Umbilical cord (tissue), 2 donors: ENCODE results near the gene DMWD. TPM values are rescaled to one million over a fixed set of nuclear protein-coding genes. Genes with fewer than 3 reads are reported as not detected.
"Not testable (repeated sequence)": the region's sequence is repeated elsewhere in the genome, so short reads cannot be mapped to it uniquely, and the experiment has no call there.

Experiments used
- DNase-seq: peaks from one replicate; pipeline ENCODE4 v3.0.0-alpha.2; 2015; ENCODE audit warnings: low spot score
- total RNA-seq: library from RNA; depleted of rRNA; stranded (reverse); fragments of >200 nt; gene quantifications from one replicate; pipeline ENCODE4 v1.2.3, GENCODE V29; 2014; ENCODE audit warnings: low replicate concordance; ENCODE audit not compliant: insufficient read depth

Gene DMWD
- total RNA-seq, 1 donor from 2014 or later = 23.8 TPM

GRCh38 chr19:45816236-45817009, 23.8 kb upstream of the DMWD start:
- DNase-seq = no peak

- DNase-seq = peak; percentile 66
Measured at GRCh38 chr19:45815481-45816216, 23.0 kb upstream of the DMWD start.

- no peak for DNase-seq
Measured at GRCh38 chr19:45814851-45815480, 22.3 kb upstream of the DMWD start, which contains the start of gene RSPH6A. RSPH6A (minus strand) TSS chr19:45815308; CDS start chr19:45815176, 132 bp downstream.

GRCh38 chr19:45814166-45814780, 21.6 kb upstream of the DMWD start:
- DNase-seq = no peak

- DNase-seq = no peak
Measured at GRCh38 chr19:45812297-45812696, 19.7 kb upstream of the DMWD start.

DNA sequence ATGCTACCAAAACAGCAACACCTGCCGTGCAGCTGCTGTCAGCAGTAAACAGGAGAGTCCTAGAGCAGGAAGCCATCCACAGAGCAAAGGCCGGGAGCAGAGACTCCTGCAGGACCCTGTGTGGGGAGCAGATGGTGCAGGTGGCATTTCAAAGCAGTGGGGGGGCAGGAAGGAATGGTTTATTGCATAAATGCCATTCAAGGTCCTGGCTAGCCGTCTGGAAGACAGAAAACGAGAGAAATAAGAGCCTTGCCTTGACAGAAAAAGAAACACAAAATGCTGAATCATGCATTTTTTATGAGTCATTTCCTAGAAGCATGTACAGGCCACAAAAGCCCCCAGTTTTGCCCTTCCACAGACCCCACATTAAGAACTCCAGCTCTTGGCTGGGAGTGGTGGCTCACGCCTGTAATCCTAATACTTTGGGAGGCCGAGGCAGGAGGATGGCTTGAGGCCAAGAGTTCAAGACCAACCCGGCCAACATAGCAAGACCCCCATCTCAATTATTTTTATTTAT, 17.1 kb upstream of the DMWD start:
- DNase-seq = peak; percentile 38

DNA sequence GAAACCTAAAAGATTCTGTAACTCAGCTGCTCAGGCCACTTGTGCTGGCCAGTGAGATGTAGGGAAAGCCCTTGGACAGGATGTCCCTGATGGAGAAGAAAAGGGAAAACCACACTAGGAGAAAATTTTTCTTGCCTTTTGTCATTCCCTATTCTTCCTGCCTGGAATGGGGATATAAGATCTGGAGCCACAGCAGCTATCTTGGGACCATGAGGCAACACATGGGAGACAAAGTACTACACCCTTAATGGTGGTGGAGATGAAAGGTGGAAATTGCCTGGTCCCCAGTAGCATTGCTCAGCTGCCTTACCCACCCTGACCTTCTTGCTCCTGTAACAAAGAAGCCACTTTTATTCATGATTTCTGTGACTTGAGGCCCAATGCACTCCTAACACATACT, 13.1 kb upstream of the DMWD start:
- DNase-seq = no peak

GRCh38 chr19:45804959-45805230, 12.2 kb upstream of the DMWD start:
- DNase-seq = no peak

DNA sequence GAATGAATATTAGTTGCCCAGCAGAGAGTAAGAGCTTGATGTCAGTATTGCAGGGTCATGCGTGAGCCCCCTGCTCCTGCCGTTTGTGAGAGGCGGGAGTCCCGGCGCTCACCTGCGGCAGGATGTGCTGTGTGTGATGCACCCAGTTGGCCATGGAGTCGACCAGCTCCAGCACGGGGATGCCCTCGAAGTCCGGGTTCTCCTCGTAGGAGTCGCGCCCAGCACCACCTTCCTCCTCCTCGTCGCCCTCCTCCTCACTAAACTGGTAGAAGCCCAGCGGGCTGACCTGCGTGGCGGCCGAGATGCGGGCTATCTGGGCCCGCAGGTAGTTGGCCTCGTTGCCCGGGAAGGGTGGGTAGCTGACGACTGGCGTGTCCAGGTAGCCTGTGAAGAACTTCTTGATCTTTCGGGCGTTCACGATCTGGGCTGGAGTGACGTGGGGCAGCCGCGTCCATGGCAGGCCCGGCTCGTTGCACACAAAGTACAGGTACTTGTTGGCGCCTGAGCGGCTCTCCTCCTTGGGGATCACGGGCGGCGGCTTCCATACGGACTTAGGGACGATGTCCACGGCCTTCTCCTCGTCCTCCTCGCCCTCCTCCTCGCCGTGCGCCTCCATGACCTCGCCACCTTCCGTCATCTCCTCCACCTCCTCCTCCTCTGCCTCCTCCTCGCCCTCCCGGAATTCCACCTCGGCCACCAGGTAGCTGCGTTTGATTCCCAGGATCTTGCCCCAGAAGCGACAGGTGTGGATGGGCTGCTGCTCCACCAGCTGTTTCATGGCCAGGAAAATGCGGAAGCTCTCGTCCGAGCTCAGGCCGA, 11.7 kb upstream of the DMWD start:
- DNase-seq = no peak

DNA sequence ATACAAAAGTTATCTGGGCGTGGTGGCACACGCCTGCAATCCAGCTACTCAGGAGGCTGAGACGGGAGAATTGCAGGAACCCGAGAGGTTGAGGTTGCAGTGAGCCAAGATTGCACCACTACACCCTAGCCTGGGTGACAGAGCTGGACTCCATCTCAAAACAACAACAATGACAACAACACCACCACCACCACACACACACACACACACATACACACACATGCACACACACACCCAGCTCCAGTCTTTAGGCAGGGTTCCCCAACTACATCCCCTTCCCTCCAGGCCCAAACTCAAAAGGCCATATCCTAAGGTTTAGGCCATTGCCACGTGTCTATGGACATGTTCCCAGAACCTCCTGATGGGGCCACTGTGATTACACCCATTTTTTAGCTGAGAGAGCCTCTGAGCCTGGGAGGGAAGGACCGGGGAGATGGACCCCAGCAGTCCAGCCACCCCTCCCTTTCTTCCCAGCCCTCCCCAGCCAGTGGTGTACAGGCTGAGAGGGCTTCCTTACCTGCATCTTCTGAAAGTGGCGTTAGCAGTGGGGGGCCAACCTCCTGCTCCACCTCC, 9.0 kb upstream of the DMWD start:
- DNase-seq = no peak

GRCh38 chr19:45800070-45800553, 7.5 kb upstream of the DMWD start:
- no peak for DNase-seq

- not testable (repeated sequence) for DNase-seq
Measured at GRCh38 chr19:45799541-45799940, 6.9 kb upstream of the DMWD start.

DNA sequence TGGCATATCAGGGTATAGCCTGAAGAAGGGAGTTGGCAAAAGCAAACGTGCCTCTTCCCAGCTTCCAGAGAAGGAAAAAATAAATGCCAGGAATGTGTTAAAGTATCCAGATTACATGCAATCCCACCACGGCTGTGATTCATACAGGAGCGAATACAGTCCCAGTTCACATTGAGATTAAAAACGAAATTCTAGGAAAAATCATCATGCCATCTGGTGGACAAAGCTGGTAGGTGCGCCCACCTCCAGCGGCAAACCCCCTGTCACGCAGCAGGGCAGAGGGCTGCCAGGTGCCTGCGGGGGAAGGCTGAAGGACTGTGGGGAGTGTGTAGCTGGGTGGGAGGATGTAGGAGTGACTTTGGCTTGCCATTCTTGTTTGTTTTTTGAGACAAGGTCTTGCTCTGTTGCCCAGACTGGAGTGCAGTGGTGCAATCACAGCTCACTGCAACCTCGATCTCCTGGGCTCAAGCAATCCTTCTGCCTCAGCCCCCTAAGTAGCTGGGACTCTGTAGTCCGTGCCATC, 6.4 kb upstream of the DMWD start:
- peak; percentile 79 for DNase-seq

DNA sequence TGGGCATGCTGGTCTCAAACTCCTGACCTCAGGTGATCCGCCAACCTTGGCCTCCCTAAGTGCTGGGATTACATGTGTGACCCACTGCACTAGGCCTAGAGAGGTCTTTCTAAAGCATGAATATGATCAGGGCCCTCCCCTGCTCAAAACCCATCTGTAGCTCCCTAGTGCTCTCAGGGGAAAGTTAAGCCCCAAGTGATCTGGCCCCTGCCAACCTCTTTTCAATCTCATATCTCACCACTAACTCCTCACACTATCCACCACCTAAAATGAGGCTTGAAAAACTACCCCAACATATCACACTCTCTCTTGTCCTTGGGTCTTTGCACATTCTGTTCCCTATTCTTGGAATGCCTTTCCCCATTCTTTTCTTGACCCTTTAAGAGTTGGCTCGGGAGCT, 2.0 kb upstream of the DMWD start:
- no peak for DNase-seq

DNA sequence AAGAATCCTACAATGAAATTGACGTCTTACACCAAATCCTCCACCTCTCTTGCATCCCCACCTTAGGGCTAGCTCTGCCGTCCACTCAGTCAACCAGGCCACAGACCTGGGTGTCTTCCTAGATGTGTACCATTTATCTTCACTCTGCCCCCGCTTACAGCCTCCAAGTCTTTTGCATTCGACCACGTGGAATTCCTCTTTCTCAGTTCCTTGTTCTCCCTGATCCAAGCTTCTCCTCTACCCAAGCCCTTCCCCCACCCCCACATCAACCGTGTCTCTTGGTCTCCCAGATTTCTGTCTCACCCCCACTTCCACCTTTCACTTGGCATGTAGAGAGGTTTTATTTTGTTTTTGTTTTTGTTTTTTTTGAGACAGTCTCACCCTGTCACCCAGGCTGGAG, 1.2 kb upstream of the DMWD start:
- no peak for DNase-seq

GRCh38 chr19:45793178-45793564, 526 bp upstream of the DMWD start:
- no peak for DNase-seq

GRCh38 chr19:45791744-45792469, 738 bp downstream of the DMWD start:
- no peak for DNase-seq

GRCh38 chr19:45790942-45791341, 1.7 kb downstream of the DMWD start:
- DNase-seq = no peak

- DNase-seq = no peak
Measured at GRCh38 chr19:45789035-45789786, 3.4 kb downstream of the DMWD start.
